Central memory CD8-positive, alpha-beta T cell (primary cell): ENCODE data around the gene LARP6.

Experiments used
- ATAC-seq: fragments of 150-1000 bp; cut with Tn5 transposase; replicated peaks from 2 replicates; pipeline ENCODE4 v1.10.0; 2022; ENCODE audit warnings: mild to moderate bottlenecking, moderate FRiP score, moderate number of reproducible peaks; ENCODE audit not compliant: poor library complexity, severe bottlenecking; ENCODE audit errors: extremely low read depth
- DNase-seq, 2 donors: peaks; one replicate each; pipeline ENCODE4 v3.0.0; 2021; ENCODE audit warnings: low spot score in 2 of 2
- H3K27ac Mint-ChIP-seq: one replicate; pipeline ENCODE4 v1.8.0; 2022; ENCODE audit warnings: low read depth, mild to moderate bottlenecking, moderate library complexity, mixed read lengths
- H3K27me3 Mint-ChIP-seq: one replicate; pipeline ENCODE4 v1.8.0; 2022; ENCODE audit warnings: mixed read lengths
- H3K36me3 Mint-ChIP-seq: one replicate; pipeline ENCODE4 v1.8.0; 2022; ENCODE audit warnings: mild to moderate bottlenecking, moderate library complexity, mixed read lengths; ENCODE audit not compliant: insufficient read depth
- H3K4me1 Mint-ChIP-seq: one replicate; pipeline ENCODE4 v1.8.0; 2022; ENCODE audit warnings: mixed read lengths
- H3K4me3 Mint-ChIP-seq: one replicate; pipeline ENCODE4 v1.8.0; 2022; ENCODE audit warnings: mild to moderate bottlenecking, moderate library complexity, mixed read lengths
- H3K9me3 Mint-ChIP-seq: one replicate; pipeline ENCODE4 v1.8.0; 2022; ENCODE audit warnings: mixed read lengths

Gene LARP6

GRCh38 chr15:70853973-70854665 is at the start of gene LARP6:
Gene LARP6 (minus strand): TSS chr15:70854157. CDS start chr15:70854088, 69 bp downstream.
- Mint-ChIP-seq H3K4me3 (peak within 1 kb of the TSS; percentile 78), H3K36me3 (no peaks in the 10 kb centered on the region), H3K27me3 (peaks cover 89% of the 10 kb centered on the region), H3K4me1 (peaks cover 6% of the 10 kb centered on the region), H3K9me3 (no peaks in the 10 kb centered on the region), H3K27ac (no peak within 1 kb of the TSS)
- no peak for ATAC-seq
- DNase-seq: no peak

- Mint-ChIP-seq H3K9me3 (no peaks in the 10 kb centered on the region), H3K4me1 (no peaks in the 10 kb centered on the region), H3K27ac (no peak overlapping the region), H3K36me3 (peaks cover 1% of the 10 kb centered on the region), H3K4me3 (no peak overlapping the region), H3K27me3 (peaks cover 33% of the 10 kb centered on the region)
- ATAC-seq: no peak
- DNase-seq: no peak
Observed at GRCh38 chr15:70902107-70902506, 48.1 kb upstream of the LARP6 start.

DNA sequence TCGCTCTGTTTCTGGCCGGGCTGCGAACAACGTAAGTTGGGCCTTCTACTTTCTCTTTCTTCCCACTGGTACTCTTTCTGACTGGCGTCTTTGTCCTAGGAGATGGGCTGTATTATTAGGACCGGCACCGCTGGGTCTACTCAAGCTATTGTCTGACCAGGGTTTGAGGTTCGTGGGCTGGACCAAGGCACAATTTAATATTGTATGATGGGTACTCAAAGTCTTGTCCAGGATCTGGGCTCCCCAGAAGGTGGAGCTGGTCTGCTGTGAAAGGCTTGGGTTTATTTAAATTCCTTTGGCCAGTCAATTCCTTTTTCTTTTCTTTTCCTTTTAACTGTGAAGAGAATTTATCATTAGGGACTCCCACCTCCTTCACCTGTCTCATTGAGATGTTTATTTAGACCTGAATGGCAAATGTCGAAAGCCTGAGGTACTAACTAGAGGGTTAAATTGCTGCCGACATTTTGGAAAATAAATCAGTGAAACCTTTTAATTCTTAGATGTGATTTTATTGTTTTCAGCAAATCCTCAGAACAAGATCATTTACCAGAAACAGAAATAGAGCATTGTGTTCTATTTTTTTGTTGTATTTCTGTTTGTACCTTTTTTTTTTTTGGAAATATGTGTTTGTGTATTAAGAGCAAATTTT is 39.1 kb upstream of the LARP6 start:
- DNase-seq: no peak
- Mint-ChIP-seq H3K4me3 (peak overlapping the region; percentile 79), H3K27ac (peak overlapping the region; percentile 30)

DNA sequence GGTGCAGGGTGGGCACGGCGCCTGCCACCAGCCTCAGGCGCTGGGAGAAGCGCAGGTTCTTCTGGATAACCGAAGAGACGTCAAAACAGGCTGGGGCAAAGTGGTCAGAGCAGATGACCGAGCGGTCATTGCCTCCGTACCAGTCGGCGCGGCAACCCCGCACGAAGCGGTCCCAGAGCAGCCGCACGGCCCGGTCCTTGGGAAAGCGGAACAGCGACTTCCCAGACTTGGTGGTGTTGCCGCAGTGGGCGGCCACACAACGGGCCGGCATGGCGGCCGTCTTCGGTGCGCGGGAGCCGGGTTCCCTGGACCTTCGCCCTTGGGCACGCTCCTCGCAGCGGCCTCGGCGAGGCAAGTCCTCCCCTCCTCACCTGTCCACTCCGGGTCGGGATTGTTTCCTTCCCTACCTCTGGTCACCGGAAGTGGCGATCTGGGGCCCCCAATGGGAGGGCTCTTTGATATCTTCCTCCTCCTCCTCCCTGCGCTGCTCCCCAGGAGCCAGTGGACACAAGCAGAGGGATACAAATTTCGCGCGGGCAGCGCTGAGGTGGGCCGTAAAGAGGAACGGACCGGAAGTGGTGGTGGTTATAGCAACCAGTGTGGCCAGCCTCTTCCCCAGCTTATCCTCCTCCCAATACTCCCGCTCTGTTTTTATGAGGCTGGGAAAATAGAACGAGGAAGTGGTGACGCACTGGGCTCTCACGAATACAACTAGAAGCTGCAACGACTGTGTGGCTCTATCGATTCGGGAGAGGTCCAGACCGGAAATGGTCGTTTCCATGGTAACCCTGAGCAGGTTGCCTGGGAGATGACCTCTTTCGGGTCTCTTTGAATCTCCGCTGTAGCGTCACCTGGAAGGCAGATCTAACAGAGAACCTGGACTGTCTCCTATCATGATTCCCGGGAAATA is 38.3 kb upstream of the LARP6 start, which contains the start of the genes LRRC49 and THAP10:
Gene LRRC49 (plus strand): TSS at position 825 of the 910 bp plus-strand sequence. CDS start 69 bp downstream, at position 894.
Gene THAP10 (minus strand): TSS at position 432 of the 910 bp plus-strand sequence. CDS start 161 bp downstream, at position 271.
- DNase-seq (no peak), ATAC-seq (no peak)
- Mint-ChIP-seq H3K9me3 (no peaks in the 10 kb centered on the region), H3K27me3 (peaks cover 72% of the 10 kb centered on the region), H3K4me3 (peak within 1 kb of the TSS; percentile 79), H3K36me3 (no peaks in the 10 kb centered on the region), H3K4me1 (peaks cover 7% of the 10 kb centered on the region), H3K27ac (peak within 1 kb of the TSS; percentile 30)

More for the DNA sequence above, 39.1 kb upstream of the LARP6 start:
- Mint-ChIP-seq H3K27me3 (peaks cover 72% of the 10 kb centered on the region), H3K4me1 (peaks cover 7% of the 10 kb centered on the region), H3K36me3 (no peaks in the 10 kb centered on the region), H3K9me3 (no peaks in the 10 kb centered on the region)
- ATAC-seq: no peak

DNA sequence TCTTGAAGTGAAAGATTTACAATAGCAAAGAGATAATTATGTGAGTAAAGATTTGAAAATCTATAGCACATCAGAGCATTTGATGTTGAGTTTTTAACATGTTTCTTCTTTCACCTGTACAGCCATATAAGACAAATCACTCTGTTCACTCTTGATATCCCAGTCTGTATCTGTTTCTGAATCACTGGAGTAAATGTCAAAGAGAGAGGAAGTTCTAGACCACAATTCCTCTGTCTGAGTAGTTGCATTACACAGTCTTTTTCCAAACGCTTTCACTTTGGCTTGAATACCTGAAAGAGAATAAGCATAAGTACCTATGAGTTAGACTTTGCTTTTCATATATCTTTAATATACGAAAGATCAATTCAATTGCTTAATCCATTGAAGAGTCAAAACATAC is 28.4 kb upstream of the LARP6 start:
- ATAC-seq (no peak), DNase-seq (no peak)
- Mint-ChIP-seq H3K9me3 (no peaks in the 10 kb centered on the region), H3K27me3 (peaks cover 64% of the 10 kb centered on the region), H3K36me3 (no peaks in the 10 kb centered on the region), H3K4me3 (no peak overlapping the region), H3K27ac (no peak overlapping the region), H3K4me1 (no peaks in the 10 kb centered on the region)

DNA sequence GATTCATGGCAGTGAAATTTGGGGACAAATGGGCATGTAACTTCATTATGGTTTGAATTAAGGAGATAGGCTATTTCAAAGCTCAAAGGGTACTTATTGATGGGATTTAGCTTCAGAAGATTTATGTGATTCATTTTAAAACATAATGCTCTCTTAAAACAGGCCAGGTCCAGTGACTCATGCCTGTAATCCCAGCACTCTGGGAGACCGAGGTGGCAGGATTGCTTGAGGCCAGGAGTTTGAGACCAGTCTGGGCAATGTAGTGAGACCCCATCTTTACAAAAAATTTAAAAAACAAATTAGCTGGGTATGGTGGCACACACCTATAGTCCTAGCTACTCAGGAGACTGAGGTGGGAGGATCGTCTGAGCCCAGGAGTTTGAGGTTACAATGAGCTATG is 26.8 kb upstream of the LARP6 start:
- Mint-ChIP-seq H3K27me3 (peaks cover 78% of the 10 kb centered on the region), H3K27ac (no peak overlapping the region), H3K36me3 (no peaks in the 10 kb centered on the region), H3K9me3 (no peaks in the 10 kb centered on the region), H3K4me1 (no peaks in the 10 kb centered on the region), H3K4me3 (no peak overlapping the region)
- no peak for DNase-seq
- no peak for ATAC-seq

DNA sequence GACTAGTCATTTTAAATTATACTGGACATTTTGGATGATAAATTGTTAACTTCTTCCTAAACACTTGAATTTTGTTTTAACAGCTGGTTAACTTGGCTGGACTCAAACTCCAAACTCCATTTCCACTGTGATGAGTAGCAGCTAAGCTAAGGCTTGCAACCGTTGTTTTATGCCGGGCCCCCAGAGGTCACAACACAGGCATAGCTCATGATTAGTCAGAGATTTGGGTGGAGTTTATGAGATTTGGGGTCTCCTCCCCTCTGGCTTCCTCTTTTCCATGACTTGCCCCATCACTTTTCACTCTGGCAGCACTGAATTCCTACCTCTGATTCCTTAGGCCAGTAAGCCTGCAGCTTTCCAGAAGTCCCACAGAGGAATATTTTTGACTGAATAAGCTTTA is 25.4 kb upstream of the LARP6 start:
- H3K27me3 Mint-ChIP-seq: peaks cover 79% of the 10 kb centered on the region
- ATAC-seq: no peak
- H3K9me3 Mint-ChIP-seq: no peaks in the 10 kb centered on the region
- no peak overlapping the region for H3K27ac Mint-ChIP-seq
- no peaks in the 10 kb centered on the region for H3K4me1 Mint-ChIP-seq
- no peak for DNase-seq
- H3K4me3 Mint-ChIP-seq: no peak overlapping the region
- no peaks in the 10 kb centered on the region for H3K36me3 Mint-ChIP-seq

GRCh38 chr15:70876683-70877082 is 22.7 kb upstream of the LARP6 start:
- Mint-ChIP-seq H3K9me3 (no peaks in the 10 kb centered on the region), H3K4me3 (no peak overlapping the region), H3K4me1 (no peaks in the 10 kb centered on the region), H3K27ac (no peak overlapping the region), H3K27me3 (peaks cover 68% of the 10 kb centered on the region), H3K36me3 (no peaks in the 10 kb centered on the region)
- no peak for ATAC-seq
- DNase-seq: no peak

- no peak overlapping the region for H3K4me3 Mint-ChIP-seq
- DNase-seq: no peak
- peaks cover 67% of the 10 kb centered on the region for H3K27me3 Mint-ChIP-seq
- ATAC-seq: no peak
- no peaks in the 10 kb centered on the region for H3K9me3 Mint-ChIP-seq
- no peaks in the 10 kb centered on the region for H3K36me3 Mint-ChIP-seq
- H3K27ac Mint-ChIP-seq: no peak overlapping the region
- no peaks in the 10 kb centered on the region for H3K4me1 Mint-ChIP-seq
Observed at GRCh38 chr15:70876011-70876410, 22.1 kb upstream of the LARP6 start.

DNA sequence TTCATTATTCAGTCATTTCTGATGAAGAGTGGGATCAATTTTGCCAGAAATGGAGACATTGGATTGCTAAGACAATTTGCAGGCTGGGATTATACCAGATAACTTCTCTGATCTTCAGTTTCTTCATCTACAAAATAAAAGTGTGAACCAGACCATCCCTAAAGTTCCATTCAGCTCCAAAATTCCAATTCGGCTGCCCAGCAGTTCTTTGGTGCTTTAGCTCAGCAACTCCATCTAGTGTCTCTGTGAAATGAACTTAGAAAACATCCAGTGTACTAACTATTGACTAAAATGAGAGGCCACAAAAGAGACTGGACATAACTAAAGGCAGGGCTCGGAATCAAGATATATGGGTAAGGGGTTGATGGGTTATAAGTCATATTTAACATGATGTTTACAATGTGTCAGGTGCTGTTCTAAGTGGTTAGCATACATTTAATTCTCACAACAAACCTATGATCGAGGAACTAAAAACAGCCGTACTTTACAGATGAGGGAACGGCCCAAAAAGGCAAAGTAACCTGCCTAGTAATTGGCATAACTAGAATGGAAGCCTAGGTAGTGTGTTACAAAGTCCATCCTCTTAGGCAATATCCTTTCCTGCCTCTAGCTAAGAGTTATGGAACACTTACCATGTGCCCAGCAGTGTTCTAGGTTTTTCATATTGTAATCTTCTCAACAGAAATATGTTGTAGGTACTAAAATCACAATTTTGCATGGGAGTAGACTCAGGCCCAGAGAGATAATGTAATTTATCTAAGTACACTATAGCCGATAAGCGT is 21.2 kb upstream of the LARP6 start:
- H3K36me3 Mint-ChIP-seq: no peaks in the 10 kb centered on the region
- H3K4me3 Mint-ChIP-seq: no peak overlapping the region
- DNase-seq (no peak), ATAC-seq (no peak)
- H3K27me3 Mint-ChIP-seq: peaks cover 59% of the 10 kb centered on the region
- no peaks in the 10 kb centered on the region for H3K4me1 Mint-ChIP-seq
- H3K9me3 Mint-ChIP-seq: no peaks in the 10 kb centered on the region
- no peak overlapping the region for H3K27ac Mint-ChIP-seq

DNA sequence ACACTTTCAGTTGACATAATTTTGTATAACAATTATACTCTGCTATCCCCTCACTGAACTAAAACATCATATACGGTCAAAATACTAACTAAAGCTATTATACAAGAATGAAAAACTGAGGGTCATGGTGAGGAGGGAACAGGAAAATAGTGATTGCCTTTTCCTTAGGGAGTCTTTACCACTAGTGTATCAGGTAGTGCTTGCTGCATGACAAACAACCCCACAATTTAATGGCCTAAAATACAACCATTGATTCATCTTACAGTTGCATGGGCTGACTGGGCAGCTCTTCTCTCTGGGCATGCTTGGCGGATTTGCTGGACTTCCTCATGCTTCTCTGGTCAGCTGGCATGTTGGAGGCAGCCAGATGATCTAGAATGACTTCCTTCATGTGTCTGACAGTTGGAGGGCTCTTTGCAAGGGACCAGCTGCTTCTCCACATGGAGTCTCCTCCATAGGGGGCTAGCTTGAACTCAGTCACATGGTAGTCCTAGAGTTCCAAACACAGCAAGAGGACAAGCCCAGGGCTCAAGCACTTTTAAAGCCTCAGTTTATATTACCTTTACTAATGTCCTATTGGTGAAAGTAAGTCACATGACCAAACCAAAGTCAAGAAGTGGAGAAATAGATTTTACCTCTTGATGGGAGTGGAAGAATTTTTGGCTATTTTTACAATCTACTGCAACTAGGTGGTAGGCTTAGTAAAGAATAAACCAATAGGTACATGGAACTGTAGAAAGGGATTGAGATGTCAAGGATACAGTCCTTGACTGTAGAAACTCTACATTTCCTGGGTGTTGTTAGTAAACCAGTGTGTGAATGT is 19.5 kb upstream of the LARP6 start:
- Mint-ChIP-seq H3K27ac (no peak overlapping the region), H3K4me1 (no peaks in the 10 kb centered on the region), H3K4me3 (no peak overlapping the region), H3K9me3 (no peaks in the 10 kb centered on the region), H3K36me3 (no peaks in the 10 kb centered on the region), H3K27me3 (peaks cover 42% of the 10 kb centered on the region)
- ATAC-seq (no peak), DNase-seq (no peak)
